Measurements from ENCODE around the gene SCARF2.

DNA sequence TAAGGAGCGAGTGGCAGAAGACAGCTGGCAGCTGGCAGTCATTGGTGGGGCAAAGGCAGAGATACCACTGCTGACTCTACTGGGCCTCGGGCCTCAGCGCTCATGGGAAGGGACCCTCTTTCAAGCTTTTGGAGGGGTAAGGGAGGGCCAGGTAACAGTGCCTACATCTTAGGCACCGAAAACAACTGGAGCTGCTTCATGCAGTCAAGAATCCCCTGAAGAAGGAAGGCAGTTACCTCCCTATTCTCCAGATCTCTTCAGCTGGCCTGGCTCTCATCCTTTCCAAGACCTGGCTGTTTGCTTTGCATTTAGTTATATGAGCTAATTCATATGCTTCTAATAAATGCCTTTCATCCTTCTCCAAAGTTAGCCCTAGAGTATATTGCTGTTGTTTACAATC, 59.5 kb downstream of the SCARF2 start:
- TF ChIP-seq, protein P1, sequence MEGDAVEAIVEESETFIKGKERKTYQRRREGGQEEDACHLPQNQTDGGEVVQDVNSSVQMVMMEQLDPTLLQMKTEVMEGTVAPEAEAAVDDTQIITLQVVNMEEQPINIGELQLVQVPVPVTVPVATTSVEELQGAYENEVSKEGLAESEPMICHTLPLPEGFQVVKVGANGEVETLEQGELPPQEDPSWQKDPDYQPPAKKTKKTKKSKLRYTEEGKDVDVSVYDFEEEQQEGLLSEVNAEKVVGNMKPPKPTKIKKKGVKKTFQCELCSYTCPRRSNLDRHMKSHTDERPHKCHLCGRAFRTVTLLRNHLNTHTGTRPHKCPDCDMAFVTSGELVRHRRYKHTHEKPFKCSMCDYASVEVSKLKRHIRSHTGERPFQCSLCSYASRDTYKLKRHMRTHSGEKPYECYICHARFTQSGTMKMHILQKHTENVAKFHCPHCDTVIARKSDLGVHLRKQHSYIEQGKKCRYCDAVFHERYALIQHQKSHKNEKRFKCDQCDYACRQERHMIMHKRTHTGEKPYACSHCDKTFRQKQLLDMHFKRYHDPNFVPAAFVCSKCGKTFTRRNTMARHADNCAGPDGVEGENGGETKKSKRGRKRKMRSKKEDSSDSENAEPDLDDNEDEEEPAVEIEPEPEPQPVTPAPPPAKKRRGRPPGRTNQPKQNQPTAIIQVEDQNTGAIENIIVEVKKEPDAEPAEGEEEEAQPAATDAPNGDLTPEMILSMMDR (IDR thresholded peaks at IDR 0.05; ENCODE audit: low read depth, low read length, poor library complexity, severe bottlenecking) = no peak
- TF ChIP-seq EZH2phosphoT487 (IDR thresholded peaks at IDR 0.05; ENCODE audit: borderline replicate concordance, low read length) = no peak
